Panc1 (cell line): ENCODE data around the gene SDF4. TPM values are rescaled to one million over a fixed set of nuclear protein-coding genes. Genes with fewer than 3 reads are reported as not detected.

Experiments
- ATAC-seq: fragments of 200-7000 bp; cut with Tn5 transposase; 2 replicates; pipeline ENCODE4 v1.9.1; 2020; ENCODE audit warnings: mild to moderate bottlenecking, moderate library complexity
- BruUV-seq: library from RNA; stranded (reverse); fragments of 400-500 nt; replicated peaks from 2 replicates; lab custom pipeline; 2021; lab: Mats Ljungman, UMichigan
- CTCF ChIA-PET: fragments of 300-600 bp; sonication (Branson Sonifier 250); formaldehyde crosslinking; loops from one replicate; lab custom pipeline; 2022; ENCODE audit warnings: antibody characterized with exemption; lab: Charles Lee
- POLR2A ChIA-PET: fragments of 300-600 bp; sonication (Branson Sonifier 250); formaldehyde crosslinking; loops from one replicate; lab custom pipeline; 2022; ENCODE audit warnings: antibody characterized with exemption; lab: Charles Lee
- DNase-seq: peaks from one replicate; pipeline ENCODE4 v3.0.0-alpha.2; 2010; ENCODE audit warnings: low read depth, low spot score
- H3K27ac ChIP-seq: 2 replicates; pipeline ENCODE4 v1.5.1; 2011; ENCODE audit warnings: mild to moderate bottlenecking, low read length, inconsistent platforms
- H3K27me3 ChIP-seq: fragments of 200-500 bp; sonication (Bioruptor generic); 2 replicates; pipeline ENCODE4 v1.6.0; 2014; ENCODE audit warnings: low read length, inconsistent platforms; ENCODE audit not compliant: control insufficient read depth, insufficient read depth
- H3K36me3 ChIP-seq: fragments of 200-500 bp; sonication (Bioruptor generic); 2 replicates; pipeline ENCODE4 v1.5.1; 2014; ENCODE audit warnings: inconsistent platforms, mild to moderate bottlenecking, low read length, moderate library complexity; ENCODE audit not compliant: control insufficient read depth, insufficient read depth
- H3K4me1 ChIP-seq: 2 replicates; pipeline ENCODE4 v1.5.1; 2011; ENCODE audit warnings: inconsistent platforms, mild to moderate bottlenecking, low read length, moderate library complexity; ENCODE audit not compliant: control insufficient read depth, insufficient read depth
- H3K4me3 ChIP-seq, 2 experiments: 2 replicates each; pipeline ENCODE4 v1.5.1; 2011 to 2012; ENCODE audit warnings: low read depth in 2 of 2, low read length in 2 of 2, mild to moderate bottlenecking in 2 of 2, inconsistent platforms in 1 of 2, moderate library complexity in 1 of 2
- H3K9me3 ChIP-seq: fragments of 200-500 bp; sonication (Bioruptor generic); 2 replicates; pipeline ENCODE4 v1.5.1; 2014; ENCODE audit warnings: low read depth, mild to moderate bottlenecking, inconsistent platforms, low read length, moderate library complexity; ENCODE audit not compliant: control insufficient read depth, insufficient read depth
- POLR2AphosphoS5 ChIP-seq: IDR thresholded peaks from 2 replicates; pipeline ENCODE4 v1.6.1; 2012; ENCODE audit warnings: mild to moderate bottlenecking, low read depth, low read length, moderate library complexity
- SIN3A ChIP-seq: IDR thresholded peaks from 2 replicates; pipeline ENCODE4 v1.6.1; 2012; ENCODE audit warnings: low read depth, mild to moderate bottlenecking, low read length, moderate library complexity, borderline replicate concordance; ENCODE audit not compliant: insufficient read depth
- TCF7L2 ChIP-seq: IDR thresholded peaks from 2 replicates; pipeline ENCODE4 v1.6.1; 2011; ENCODE audit warnings: mild to moderate bottlenecking, low read depth, low read length, inconsistent platforms
- in situ Hi-C: cut with HindIII; loops from 2 replicates; pipeline ENCODE4 v1.10.0; 2016; ENCODE audit warnings: low sequenced_read_pairs, low pct_unique_long_range_greater_than_20kb
- intact Hi-C: fragments of 100-400 bp; cut with micrococcal nuclease; formaldehyde crosslinking; loops from one replicate; pipeline ENCODE4 v1.10.0; 2022; ENCODE audit not compliant: unreplicated experiment
- total RNA-seq: library from RNA; stranded (reverse); gene quantifications from one replicate; pipeline ENCODE4 v1.2.1, GENCODE V29; 2021; ENCODE audit not compliant: unreplicated experiment
- TF ChIP-seq, protein P1 (sequence below): fragments of 450-650 bp; IDR thresholded peaks from 2 replicates; pipeline ENCODE4 v1.5.1; 2017; ENCODE audit warnings: mild to moderate bottlenecking
- TF ChIP-seq, protein P2 (sequence below), 2 experiments: IDR thresholded peaks; 2 replicates each; pipeline ENCODE4 v1.6.1; 2011 to 2012; ENCODE audit warnings: low read depth in 2 of 2, control low read depth in 1 of 2, low read length in 1 of 2, mild to moderate bottlenecking in 1 of 2, moderate library complexity in 1 of 2; ENCODE audit not compliant: insufficient read depth in 1 of 2

Gene SDF4
- total RNA-seq, 1 experiment from 2014 or later: 335 TPM

DNA sequence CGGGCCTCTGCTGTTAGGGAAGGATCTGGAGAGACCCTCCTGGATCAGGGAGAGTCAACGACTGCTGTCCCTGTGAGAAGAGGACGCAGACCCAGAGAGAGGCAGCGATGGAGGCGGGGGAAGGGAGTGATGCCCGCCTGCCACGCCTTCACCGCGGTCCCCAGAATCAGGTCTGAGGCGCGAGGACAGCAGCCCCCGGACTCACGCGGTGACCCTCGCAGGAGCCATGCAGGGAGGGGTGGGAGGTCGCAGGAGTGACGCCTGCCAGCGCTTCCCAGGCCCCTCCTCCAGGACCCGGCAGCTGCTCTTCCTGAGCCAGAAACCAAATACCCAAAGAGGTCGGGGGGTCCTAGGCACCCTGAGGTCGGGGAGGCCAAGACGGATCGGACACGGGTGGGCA is 11.6 kb downstream of the SDF4 start:
- H3K27me3 ChIP-seq: no peaks in the 10 kb centered on the region
- in situ Hi-C loops (no loop called here), intact Hi-C loops (no loop called here)
- H3K9me3 ChIP-seq: no peaks in the 10 kb centered on the region
- H3K4me3 ChIP-seq: no peak overlapping the region
- H3K36me3 ChIP-seq: peaks cover 2% of the 10 kb centered on the region; the same call in 1 of the 2 replicates
- no peak for DNase-seq
- no TSS peak for BruUV-seq
- POLR2A ChIA-PET: no interaction called here
- no peak for ATAC-seq
- no peak overlapping the region for H3K27ac ChIP-seq
- H3K4me1 ChIP-seq: no peaks in the 10 kb centered on the region
- CTCF ChIA-PET: interaction anchor here (1.4 kb wide), 1 partner anchor 98 kb away, joined by 3 read pairs; no protein-coding TSS in a partner anchor
- TF ChIP-seq, protein P1, sequence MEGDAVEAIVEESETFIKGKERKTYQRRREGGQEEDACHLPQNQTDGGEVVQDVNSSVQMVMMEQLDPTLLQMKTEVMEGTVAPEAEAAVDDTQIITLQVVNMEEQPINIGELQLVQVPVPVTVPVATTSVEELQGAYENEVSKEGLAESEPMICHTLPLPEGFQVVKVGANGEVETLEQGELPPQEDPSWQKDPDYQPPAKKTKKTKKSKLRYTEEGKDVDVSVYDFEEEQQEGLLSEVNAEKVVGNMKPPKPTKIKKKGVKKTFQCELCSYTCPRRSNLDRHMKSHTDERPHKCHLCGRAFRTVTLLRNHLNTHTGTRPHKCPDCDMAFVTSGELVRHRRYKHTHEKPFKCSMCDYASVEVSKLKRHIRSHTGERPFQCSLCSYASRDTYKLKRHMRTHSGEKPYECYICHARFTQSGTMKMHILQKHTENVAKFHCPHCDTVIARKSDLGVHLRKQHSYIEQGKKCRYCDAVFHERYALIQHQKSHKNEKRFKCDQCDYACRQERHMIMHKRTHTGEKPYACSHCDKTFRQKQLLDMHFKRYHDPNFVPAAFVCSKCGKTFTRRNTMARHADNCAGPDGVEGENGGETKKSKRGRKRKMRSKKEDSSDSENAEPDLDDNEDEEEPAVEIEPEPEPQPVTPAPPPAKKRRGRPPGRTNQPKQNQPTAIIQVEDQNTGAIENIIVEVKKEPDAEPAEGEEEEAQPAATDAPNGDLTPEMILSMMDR: no peak
- TF ChIP-seq, protein P2, sequence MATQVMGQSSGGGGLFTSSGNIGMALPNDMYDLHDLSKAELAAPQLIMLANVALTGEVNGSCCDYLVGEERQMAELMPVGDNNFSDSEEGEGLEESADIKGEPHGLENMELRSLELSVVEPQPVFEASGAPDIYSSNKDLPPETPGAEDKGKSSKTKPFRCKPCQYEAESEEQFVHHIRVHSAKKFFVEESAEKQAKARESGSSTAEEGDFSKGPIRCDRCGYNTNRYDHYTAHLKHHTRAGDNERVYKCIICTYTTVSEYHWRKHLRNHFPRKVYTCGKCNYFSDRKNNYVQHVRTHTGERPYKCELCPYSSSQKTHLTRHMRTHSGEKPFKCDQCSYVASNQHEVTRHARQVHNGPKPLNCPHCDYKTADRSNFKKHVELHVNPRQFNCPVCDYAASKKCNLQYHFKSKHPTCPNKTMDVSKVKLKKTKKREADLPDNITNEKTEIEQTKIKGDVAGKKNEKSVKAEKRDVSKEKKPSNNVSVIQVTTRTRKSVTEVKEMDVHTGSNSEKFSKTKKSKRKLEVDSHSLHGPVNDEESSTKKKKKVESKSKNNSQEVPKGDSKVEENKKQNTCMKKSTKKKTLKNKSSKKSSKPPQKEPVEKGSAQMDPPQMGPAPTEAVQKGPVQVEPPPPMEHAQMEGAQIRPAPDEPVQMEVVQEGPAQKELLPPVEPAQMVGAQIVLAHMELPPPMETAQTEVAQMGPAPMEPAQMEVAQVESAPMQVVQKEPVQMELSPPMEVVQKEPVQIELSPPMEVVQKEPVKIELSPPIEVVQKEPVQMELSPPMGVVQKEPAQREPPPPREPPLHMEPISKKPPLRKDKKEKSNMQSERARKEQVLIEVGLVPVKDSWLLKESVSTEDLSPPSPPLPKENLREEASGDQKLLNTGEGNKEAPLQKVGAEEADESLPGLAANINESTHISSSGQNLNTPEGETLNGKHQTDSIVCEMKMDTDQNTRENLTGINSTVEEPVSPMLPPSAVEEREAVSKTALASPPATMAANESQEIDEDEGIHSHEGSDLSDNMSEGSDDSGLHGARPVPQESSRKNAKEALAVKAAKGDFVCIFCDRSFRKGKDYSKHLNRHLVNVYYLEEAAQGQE (IDR thresholded peaks at IDR 0.05; ENCODE audit: insufficient read depth in 1 of 2, low read depth in 2 of 2, low read length in 1 of 2): no peak
- TF ChIP-seq SIN3A (no peak), TCF7L2 (no peak), POLR2AphosphoS5 (no peak)

DNA sequence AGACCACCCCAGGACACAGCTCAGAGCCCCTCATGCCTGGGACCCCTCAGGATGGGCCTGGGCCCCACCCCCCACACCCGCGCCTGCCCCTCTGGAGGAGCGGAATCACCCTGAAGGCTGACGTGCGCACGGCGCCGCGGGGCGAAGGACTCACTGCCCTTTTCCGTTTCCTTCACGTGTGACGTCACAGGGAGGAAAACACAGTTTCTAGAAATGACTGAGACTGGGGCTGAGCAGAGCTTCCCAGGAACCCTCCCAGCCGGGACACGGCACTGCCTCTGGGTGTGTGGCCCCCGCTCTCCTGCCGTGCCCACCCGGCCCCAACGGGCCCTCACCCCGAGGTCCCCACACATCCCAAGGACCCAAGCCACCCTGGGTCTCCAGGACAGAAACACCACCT is 12.5 kb downstream of the SDF4 start:
- ATAC-seq (no peak), DNase-seq (no peak)
- no peak overlapping the region for H3K4me3 ChIP-seq
- in situ Hi-C loops (no loop called here), intact Hi-C loops (no loop called here)
- H3K9me3 ChIP-seq: no peaks in the 10 kb centered on the region
- no peaks in the 10 kb centered on the region for H3K27me3 ChIP-seq
- BruUV-seq: no TSS peak
- no peaks in the 10 kb centered on the region for H3K4me1 ChIP-seq
- ChIA-PET CTCF (no interaction called here), POLR2A (no interaction called here)
- no peak overlapping the region for H3K27ac ChIP-seq
- peaks cover 2% of the 10 kb centered on the region; the same call in 1 of the 2 replicates for H3K36me3 ChIP-seq
- TF ChIP-seq TCF7L2 (no peak), SIN3A (no peak), POLR2AphosphoS5 (no peak)
- TF ChIP-seq, protein P2 (IDR thresholded peaks at IDR 0.05; ENCODE audit: insufficient read depth in 1 of 2, low read depth in 2 of 2, low read length in 1 of 2): no peak
- TF ChIP-seq, protein P1: no peak
